CD4-positive, alpha-beta T cell (primary cell): Measurements from ENCODE around the gene RAMP1. TPM values are rescaled to one million over a fixed set of nuclear protein-coding genes. Genes with fewer than 3 reads are reported as not detected.

Source experiments
- ATAC-seq: fragments of 200-7000 bp; cut with Tn5 transposase; one replicate; pipeline ENCODE4 v1.10.0; 2022; ENCODE audit warnings: mild to moderate bottlenecking; ENCODE audit not compliant: poor library complexity
- CTCF ChIA-PET: fragments of 350-600 bp; sonication (Branson Sonifier 250); formaldehyde crosslinking; loops from one replicate; lab custom pipeline; 2021; ENCODE audit warnings: antibody characterized with exemption, inconsistent platforms; lab: Charles Lee
- POLR2A ChIA-PET: fragments of 350-600 bp; sonication (Branson Sonifier 250); formaldehyde crosslinking; loops from one replicate; lab custom pipeline; 2021; ENCODE audit warnings: antibody characterized with exemption, inconsistent platforms; lab: Charles Lee
- DNase-seq, 14 experiments: peaks; one replicate each; pipeline ENCODE4 v3.0.0-alpha.2; 2013 to 2020; ENCODE audit warnings: mixed read lengths in 2 of 14
- H3K27ac ChIP-seq, 2 donors: one replicate each; pipeline versions ENCODE4 v1.5.1 to v1.7.0; 2013; ENCODE audit warnings: low read length in 2 of 2, low read depth in 1 of 2, mild to moderate bottlenecking in 1 of 2
- H3K27me3 ChIP-seq, 2 experiments: 1 replicate in 1 of 2; 2 replicates in 1 of 2; pipeline versions ENCODE4 v1.6.1 to v1.7.0; 2013; ENCODE audit warnings: low read length in 2 of 2, control low read depth in 1 of 2, mild to moderate bottlenecking in 1 of 2, moderate library complexity in 1 of 2; ENCODE audit not compliant: insufficient read depth in 2 of 2, control insufficient read depth in 1 of 2
- H3K36me3 ChIP-seq: one replicate; pipeline ENCODE4 v1.6.1; 2013; ENCODE audit warnings: low read length, control low read depth; ENCODE audit not compliant: insufficient read depth
- H3K4me1 ChIP-seq: one replicate; pipeline ENCODE4 v1.6.1; 2013; ENCODE audit warnings: low read length, control low read depth; ENCODE audit not compliant: insufficient read depth
- H3K4me3 ChIP-seq: one replicate; pipeline ENCODE4 v1.5.1; 2013; ENCODE audit warnings: mild to moderate bottlenecking, low read length, moderate library complexity
- H3K9me3 ChIP-seq, 2 experiments: 1 replicate in 1 of 2; 2 replicates in 1 of 2; pipeline versions ENCODE4 v1.6.1 to v1.7.0; 2013; ENCODE audit warnings: low read length in 2 of 2, mild to moderate bottlenecking in 2 of 2, control low read depth in 1 of 2, moderate library complexity in 1 of 2; ENCODE audit not compliant: control insufficient read depth in 1 of 2, insufficient read depth in 1 of 2
- H3K27ac Mint-ChIP-seq: one replicate; pipeline ENCODE4 v1.8.0; 2020; ENCODE audit warnings: mixed read lengths
- H3K27me3 Mint-ChIP-seq: one replicate; pipeline ENCODE4 v1.8.0; 2021; ENCODE audit warnings: mixed read lengths
- H3K36me3 Mint-ChIP-seq: one replicate; pipeline ENCODE4 v1.8.0; 2021; ENCODE audit warnings: low read depth, mixed read lengths
- H3K4me1 Mint-ChIP-seq: one replicate; pipeline ENCODE4 v1.8.0; 2021; ENCODE audit warnings: low read depth, mixed read lengths
- H3K4me3 Mint-ChIP-seq: one replicate; pipeline ENCODE4 v1.8.0; 2020; ENCODE audit warnings: mild to moderate bottlenecking, mixed read lengths
- H3K9me3 Mint-ChIP-seq: one replicate; pipeline ENCODE4 v1.8.0; 2020; ENCODE audit warnings: mixed read lengths
- CTCF ChIP-seq: fragments of 200-600 bp; IDR thresholded peaks from one replicate; pipeline ENCODE4 v1.8.0; 2022; ENCODE audit warnings: antibody characterized with exemption, mild to moderate bottlenecking
- intact Hi-C, 2 experiments: fragments of 100-400 bp; cut with DNase I in 1 of 2; cut with micrococcal nuclease in 1 of 2; formaldehyde crosslinking; loops; one replicate each; pipeline versions ENCODE4 v1.15.1 to v1.9.0; 2023 to 2025; cut with DNase I, micrococcal nuclease
- total RNA-seq, 174 experiments: library from RNA in 2 of 174; stranded (reverse) in 2 of 174; gene quantifications; one replicate each; pipeline ENCODE4 v1.2.3 and lab custom pipeline; 2021 to 2026

RAMP1 gene
- total RNA-seq, 2 experiments from 2014 or later, result not detected

DNA sequence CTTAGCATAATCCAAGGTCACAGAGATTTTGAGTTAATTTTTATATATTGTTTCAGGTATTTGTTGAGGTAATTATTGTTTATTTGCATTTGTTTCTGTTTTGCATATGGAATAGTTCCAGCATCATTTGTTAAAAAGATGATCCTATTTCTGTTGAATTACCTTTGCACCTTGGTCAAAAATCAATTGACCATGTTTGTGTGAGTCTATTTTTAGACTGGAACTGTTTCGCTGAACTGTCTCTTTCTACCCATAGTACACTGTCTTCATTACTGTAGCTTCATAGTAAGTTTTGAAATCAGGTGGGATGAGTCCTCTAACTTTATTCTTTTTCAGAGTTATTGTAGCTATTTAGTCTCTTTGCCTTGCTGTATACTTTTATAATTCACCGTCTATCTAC, 28.9 kb upstream of the RAMP1 start:
- H3K27me3 Mint-ChIP-seq, result no peaks in the 10 kb centered on the region
- H3K4me1 Mint-ChIP-seq, result no peaks in the 10 kb centered on the region
- intact Hi-C loops, result no loop called here
- Histone ChIP-seq H3K27ac (no peak overlapping the region), H3K9me3 (no peaks in the 10 kb centered on the region), H3K27me3 (no peaks in the 10 kb centered on the region), H3K36me3 (no peaks in the 10 kb centered on the region), H3K4me1 (no peaks in the 10 kb centered on the region), H3K4me3 (no peak overlapping the region)
- ChIA-PET POLR2A (no interaction called here), CTCF (interaction anchor here (0.7 kb wide), 1 partner anchor 13 kb away, joined by 3 read pairs; no protein-coding TSS in a partner anchor)
- H3K36me3 Mint-ChIP-seq, result no peaks in the 10 kb centered on the region
- H3K27ac Mint-ChIP-seq, result no peak overlapping the region
- TF ChIP-seq CTCF, result no peak
- no peak for DNase-seq
- no peak overlapping the region for H3K4me3 Mint-ChIP-seq
- no peaks in the 10 kb centered on the region for H3K9me3 Mint-ChIP-seq
- ATAC-seq, result no peak

- no peak for ATAC-seq
- no peak overlapping the region for H3K27ac Mint-ChIP-seq
- no peaks in the 10 kb centered on the region for H3K36me3 Mint-ChIP-seq
- no peak overlapping the region for H3K4me3 ChIP-seq
- no peaks in the 10 kb centered on the region for H3K4me1 ChIP-seq
- no peaks in the 10 kb centered on the region for H3K27me3 Mint-ChIP-seq
- ChIA-PET CTCF (no interaction called here), POLR2A (no interaction called here)
- no peak for DNase-seq
- H3K9me3 Mint-ChIP-seq, result no peaks in the 10 kb centered on the region
- no peaks in the 10 kb centered on the region for H3K27me3 ChIP-seq
- no peaks in the 10 kb centered on the region for H3K9me3 ChIP-seq
- no peak overlapping the region for H3K4me3 Mint-ChIP-seq
- H3K27ac ChIP-seq, result no peak overlapping the region
- intact Hi-C loops, result no loop called here
- no peaks in the 10 kb centered on the region for H3K4me1 Mint-ChIP-seq
- H3K36me3 ChIP-seq, result no peaks in the 10 kb centered on the region
- no peak for TF ChIP-seq CTCF
Measured at GRCh38 chr2:237833546-237833945, 25.9 kb upstream of the RAMP1 start.

DNA sequence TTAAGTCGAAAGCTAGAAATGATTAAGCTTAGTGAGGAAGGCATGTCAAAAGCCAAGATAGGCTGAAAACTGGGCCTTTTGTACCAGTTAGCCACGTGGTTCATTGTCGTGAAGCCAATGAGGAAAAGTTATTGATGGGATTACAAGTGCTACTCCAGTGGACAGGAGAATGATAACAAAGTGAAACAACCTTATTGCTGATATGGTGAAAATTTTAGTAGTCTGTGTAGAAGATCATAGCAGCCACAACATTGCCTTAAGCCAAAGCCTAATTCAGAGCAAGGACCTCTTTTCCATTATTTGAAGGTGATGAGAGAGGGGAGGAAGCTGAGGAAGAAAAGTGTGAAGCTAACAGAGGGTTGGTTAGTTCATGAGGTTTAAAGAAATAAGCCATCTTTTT, 24.1 kb upstream of the RAMP1 start:
- Mint-ChIP-seq H3K9me3 (no peaks in the 10 kb centered on the region), H3K27me3 (no peaks in the 10 kb centered on the region), H3K4me3 (no peak overlapping the region), H3K36me3 (no peaks in the 10 kb centered on the region), H3K27ac (no peak overlapping the region), H3K4me1 (no peaks in the 10 kb centered on the region)
- no peaks in the 10 kb centered on the region for H3K36me3 ChIP-seq
- POLR2A ChIA-PET, result no interaction called here
- H3K4me3 ChIP-seq, result no peak overlapping the region
- H3K4me1 ChIP-seq, result no peaks in the 10 kb centered on the region
- CTCF ChIA-PET, result no interaction called here
- DNase-seq (no peak), ATAC-seq (no peak)
- H3K27me3 ChIP-seq, result no peaks in the 10 kb centered on the region
- no peak overlapping the region for H3K27ac ChIP-seq
- no peak for TF ChIP-seq CTCF
- no peaks in the 10 kb centered on the region for H3K9me3 ChIP-seq
- intact Hi-C loops, result no loop called here
